ENCODE measurements around the gene FTSJ3.
"Not testable (repeated sequence)": the region's sequence is repeated elsewhere in the genome, so short reads cannot be mapped to it uniquely, and the experiment has no call there.

Gene FTSJ3

GRCh38 chr17:63809970-63810369 is 17.5 kb downstream of the FTSJ3 start:
- DNase-seq (ENCODE audit: insufficient read length, low spot score) (no peak), FAIRE-seq (no peak)
- no peak for TF ChIP-seq CTCF (IDR thresholded peaks at IDR 0.05; ENCODE audit: insufficient read depth, missing control alignments)

- TF ChIP-seq CTCF (IDR thresholded peaks at IDR 0.05; ENCODE audit: insufficient read depth, missing control alignments), result no peak
- DNase-seq (ENCODE audit: insufficient read length, low spot score) (no peak), FAIRE-seq (no peak)
Measured at GRCh38 chr17:63805591-63805990, 21.9 kb downstream of the FTSJ3 start.

GRCh38 chr17:63804328-63804727 is 23.1 kb downstream of the FTSJ3 start:
- no peak for TF ChIP-seq CTCF (IDR thresholded peaks at IDR 0.05; ENCODE audit: insufficient read depth, missing control alignments)
- FAIRE-seq (no peak), DNase-seq (ENCODE audit: insufficient read length, low spot score) (no peak)

GRCh38 chr17:63800783-63801182 is 26.7 kb downstream of the FTSJ3 start:
- DNase-seq (ENCODE audit: insufficient read length, low spot score) (no peak), FAIRE-seq (no peak)
- TF ChIP-seq CTCF (IDR thresholded peaks at IDR 0.05; ENCODE audit: insufficient read depth, missing control alignments), result no peak

- TF ChIP-seq CTCF (IDR thresholded peaks at IDR 0.05; ENCODE audit: insufficient read depth, missing control alignments), result no peak
- no peak for DNase-seq (ENCODE audit: insufficient read length, low spot score)
- no peak for FAIRE-seq
Measured at GRCh38 chr17:63798572-63799106, 28.8 kb downstream of the FTSJ3 start.

GRCh38 chr17:63796375-63796774 is 31.1 kb downstream of the FTSJ3 start:
- not testable (repeated sequence) for FAIRE-seq; DNase-seq (ENCODE audit: insufficient read length, low spot score)

- FAIRE-seq (no peak), DNase-seq (ENCODE audit: insufficient read length, low spot score) (no peak)
- no peak for TF ChIP-seq CTCF (IDR thresholded peaks at IDR 0.05; ENCODE audit: insufficient read depth, missing control alignments)
Measured at GRCh38 chr17:63792055-63792729, 35.3 kb downstream of the FTSJ3 start.

Data from D721Med (cell line).